NCI-H774 (cell line): ENCODE data around the gene BCAR1.
A peak's percentile ranks its signal among the peaks of the same experiment; 100 is the strongest.
"Not testable (repeated sequence)": the region's sequence is repeated elsewhere in the genome, so short reads cannot be mapped to it uniquely, and the experiment has no call there.

ENCODE experiments used
- DNase-seq: peaks from one replicate; lab custom pipeline; 2025; lab: John Stamatoyannopoulos, UW

Gene BCAR1

GRCh38 chr16:75251280-75252048 is at the start of gene BCAR1:
BCAR1 (minus strand) TSS chr16:75251624; CDS start chr16:75251482, 142 bp downstream.
- peak; percentile 50 for DNase-seq

GRCh38 chr16:75298267-75298666 is 46.8 kb upstream of the BCAR1 start:
- DNase-seq, result no peak

GRCh38 chr16:75296606-75297005 is 45.2 kb upstream of the BCAR1 start:
- peak; percentile 12 for DNase-seq

- DNase-seq, result no peak
These were observed 43.5 kb upstream of the BCAR1 start for GRCh38 chr16:75294773-75295459.

- DNase-seq, result no peak
These were observed 42.3 kb upstream of the BCAR1 start for GRCh38 chr16:75293772-75294171.

- DNase-seq, result no peak
These were observed 41.7 kb upstream of the BCAR1 start for GRCh38 chr16:75293173-75293572.

- no peak for DNase-seq
These were observed 41.3 kb upstream of the BCAR1 start for GRCh38 chr16:75292691-75293090.

- DNase-seq, result no peak
These were observed 37.8 kb upstream of the BCAR1 start for GRCh38 chr16:75289189-75289588.

GRCh38 chr16:75288596-75289120 is 37.2 kb upstream of the BCAR1 start:
- DNase-seq, result no peak

- DNase-seq, result no peak
These were observed 36.8 kb upstream of the BCAR1 start for GRCh38 chr16:75288181-75288580.

GRCh38 chr16:75287708-75288107 is 36.3 kb upstream of the BCAR1 start:
- DNase-seq, result no peak

- DNase-seq, result no peak
These were observed 35.0 kb upstream of the BCAR1 start for GRCh38 chr16:75286389-75286788.

GRCh38 chr16:75282466-75283281 is 31.2 kb upstream of the BCAR1 start:
- DNase-seq, result no peak

GRCh38 chr16:75281826-75282225 is 30.4 kb upstream of the BCAR1 start:
- no peak for DNase-seq

- DNase-seq, result not testable (repeated sequence)
These were observed 29.6 kb upstream of the BCAR1 start for GRCh38 chr16:75281009-75281408.

- DNase-seq, result no peak
These were observed 28.9 kb upstream of the BCAR1 start for GRCh38 chr16:75280331-75280804.

- no peak for DNase-seq
These were observed 27.9 kb upstream of the BCAR1 start for GRCh38 chr16:75279305-75279704.

GRCh38 chr16:75273054-75273925 is 21.9 kb upstream of the BCAR1 start:
- no peak for DNase-seq

GRCh38 chr16:75272629-75273028 is 21.2 kb upstream of the BCAR1 start:
- DNase-seq, result not testable (repeated sequence)

GRCh38 chr16:75272097-75272551 is 20.7 kb upstream of the BCAR1 start:
- DNase-seq, result no peak

GRCh38 chr16:75271441-75272096 is 20.1 kb upstream of the BCAR1 start:
- DNase-seq, result no peak
